ENCODE measurements around the gene NSL1.

NSL1 gene

DNA sequence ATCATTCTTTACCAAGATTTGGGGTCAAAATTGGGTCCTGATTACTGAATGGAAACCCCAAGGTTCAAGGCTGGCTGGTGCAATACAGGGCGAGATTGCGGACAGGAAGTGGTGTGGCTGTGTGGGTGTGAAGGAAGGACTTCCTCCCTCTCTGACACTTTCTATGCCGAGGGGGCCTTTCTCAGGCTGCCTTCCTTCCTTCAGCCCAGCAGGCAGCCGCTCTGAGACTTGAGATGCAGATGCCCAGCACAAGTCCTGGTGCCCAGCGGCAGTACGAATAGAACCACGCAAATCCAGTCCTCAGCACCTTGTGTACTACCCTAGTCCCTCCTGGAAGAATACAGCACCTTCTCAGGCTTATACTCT, 108.2 kb downstream of the NSL1 start:
- DNase-seq = no peak

DNA sequence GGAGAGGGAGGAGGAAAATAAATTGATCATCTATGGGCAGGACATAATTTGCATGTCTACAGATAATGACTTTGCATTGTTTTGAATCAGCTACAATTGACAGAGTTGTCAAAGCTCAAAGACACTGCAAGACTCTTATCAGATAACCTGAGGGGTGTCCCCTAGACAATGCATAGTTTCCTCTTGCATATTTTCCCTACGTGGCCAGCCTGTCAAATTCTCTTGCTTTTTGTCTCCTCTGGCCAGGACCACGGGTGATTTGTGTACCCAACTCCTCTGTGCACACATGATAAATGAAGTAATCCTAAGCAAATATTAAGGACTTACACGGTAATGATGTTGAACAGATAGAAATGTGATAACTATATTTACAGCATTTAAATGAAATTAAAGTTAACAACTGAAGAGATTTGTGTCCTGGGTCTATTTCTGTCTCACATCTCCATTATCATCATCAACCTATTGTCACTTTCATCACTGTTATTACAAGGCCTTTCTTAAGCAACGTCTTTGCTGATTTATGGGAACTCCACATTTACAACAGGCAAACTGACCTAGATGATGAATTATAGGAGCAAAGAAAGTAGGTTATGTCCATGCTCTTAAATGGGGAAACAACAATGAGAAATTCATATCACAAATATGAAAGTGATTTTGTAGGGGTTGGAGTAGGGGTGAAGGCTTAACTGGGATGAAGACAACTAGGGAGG, 110.7 kb downstream of the NSL1 start:
- DNase-seq = no peak

DNA sequence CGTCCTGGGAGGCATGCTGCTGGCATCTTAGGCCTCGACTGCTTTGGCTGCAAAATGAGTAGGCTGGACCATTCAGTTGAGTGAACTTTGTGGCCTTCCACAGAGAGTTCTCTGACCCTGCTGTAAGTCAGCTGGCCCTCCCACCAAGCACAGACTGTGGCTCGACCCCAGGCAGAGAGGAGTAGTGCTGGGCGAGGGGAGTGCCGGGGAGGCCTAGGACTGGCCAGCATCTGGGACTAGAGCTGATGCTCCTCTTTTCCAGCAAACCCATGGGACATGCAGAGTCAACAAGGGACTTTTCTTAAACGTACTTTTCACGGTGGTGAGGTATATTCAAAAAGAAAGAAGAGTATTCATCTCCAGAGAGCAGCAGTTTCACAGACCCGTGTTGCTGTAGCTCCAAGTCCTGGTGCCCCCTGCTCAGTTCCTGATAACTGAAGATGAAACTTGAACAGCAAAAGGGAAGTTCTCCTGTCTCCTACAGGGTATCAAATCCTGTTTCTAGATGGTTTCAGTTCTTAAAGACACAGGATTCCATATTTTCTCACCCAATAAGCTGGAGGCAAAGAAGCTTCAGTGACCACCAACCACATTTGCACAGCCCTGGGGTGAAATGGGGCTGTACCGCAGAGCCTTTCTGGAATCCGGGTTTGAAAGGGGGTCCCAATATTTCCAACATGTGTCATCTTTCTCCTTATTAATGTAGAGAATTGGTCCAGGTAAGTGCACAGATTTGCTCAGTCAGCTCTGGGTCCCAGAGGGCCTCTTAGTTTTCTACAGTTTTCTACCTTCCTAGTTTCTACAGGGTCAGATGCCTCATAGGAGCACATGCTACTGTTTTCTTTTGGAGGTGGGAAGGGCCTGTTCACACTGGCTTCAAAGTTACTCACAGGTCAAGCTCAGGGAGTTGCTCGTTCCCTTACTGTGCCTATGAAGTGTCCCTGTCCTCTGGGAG, 112.8 kb downstream of the NSL1 start:
- DNase-seq = no peak

DNA sequence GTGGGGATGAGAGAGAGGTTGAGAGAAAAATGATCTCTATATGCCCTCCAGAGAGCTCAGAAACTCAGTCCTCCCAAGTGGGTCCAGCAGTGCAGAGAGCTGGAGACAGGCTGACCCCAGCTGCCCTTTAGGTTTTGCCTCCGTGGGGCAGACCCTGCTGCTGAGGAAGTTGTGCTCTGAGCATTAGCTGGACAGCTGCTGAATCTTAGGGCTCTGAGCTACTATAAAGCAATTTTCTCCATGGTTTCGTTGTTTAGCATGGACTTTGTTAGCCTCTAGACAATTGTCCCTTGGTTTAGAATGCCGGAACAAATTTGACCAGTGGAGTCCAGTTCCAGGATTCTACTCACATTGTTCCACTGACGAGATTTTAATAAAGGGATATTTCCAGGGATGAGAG, 114.0 kb downstream of the NSL1 start:
- no peak for DNase-seq

DNA sequence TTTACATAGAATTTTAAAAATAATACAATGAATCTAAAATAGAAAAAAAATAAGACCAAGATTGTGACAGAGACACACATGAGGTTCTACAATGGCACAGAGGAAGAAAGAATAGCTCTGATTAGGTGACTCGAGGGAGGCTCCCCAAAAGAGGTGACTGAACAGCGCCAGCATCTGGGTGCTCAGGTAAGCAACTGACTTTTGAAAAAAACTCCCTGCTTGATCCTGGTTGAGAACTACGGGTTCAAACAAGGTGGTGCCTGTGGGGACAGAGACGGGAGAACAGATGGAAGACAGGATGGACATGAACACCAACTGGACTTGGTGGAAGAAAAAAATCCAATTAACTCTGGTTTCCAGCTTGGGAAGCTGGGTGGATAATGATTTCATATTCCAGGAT, 114.4 kb downstream of the NSL1 start:
- no peak for DNase-seq
